HG03139 (cell line): ENCODE results near the gene SPN.
"Not testable (repeated sequence)": the region's sequence is repeated elsewhere in the genome, so short reads cannot be mapped to it uniquely, and the experiment has no call there.

Experiments used
- ATAC-seq: cut with Tn5 transposase; IDR thresholded peaks from one replicate; pipeline ENCODE4 v1.9.1; 2021; ENCODE audit not compliant: unreplicated experiment

Gene SPN

DNA sequence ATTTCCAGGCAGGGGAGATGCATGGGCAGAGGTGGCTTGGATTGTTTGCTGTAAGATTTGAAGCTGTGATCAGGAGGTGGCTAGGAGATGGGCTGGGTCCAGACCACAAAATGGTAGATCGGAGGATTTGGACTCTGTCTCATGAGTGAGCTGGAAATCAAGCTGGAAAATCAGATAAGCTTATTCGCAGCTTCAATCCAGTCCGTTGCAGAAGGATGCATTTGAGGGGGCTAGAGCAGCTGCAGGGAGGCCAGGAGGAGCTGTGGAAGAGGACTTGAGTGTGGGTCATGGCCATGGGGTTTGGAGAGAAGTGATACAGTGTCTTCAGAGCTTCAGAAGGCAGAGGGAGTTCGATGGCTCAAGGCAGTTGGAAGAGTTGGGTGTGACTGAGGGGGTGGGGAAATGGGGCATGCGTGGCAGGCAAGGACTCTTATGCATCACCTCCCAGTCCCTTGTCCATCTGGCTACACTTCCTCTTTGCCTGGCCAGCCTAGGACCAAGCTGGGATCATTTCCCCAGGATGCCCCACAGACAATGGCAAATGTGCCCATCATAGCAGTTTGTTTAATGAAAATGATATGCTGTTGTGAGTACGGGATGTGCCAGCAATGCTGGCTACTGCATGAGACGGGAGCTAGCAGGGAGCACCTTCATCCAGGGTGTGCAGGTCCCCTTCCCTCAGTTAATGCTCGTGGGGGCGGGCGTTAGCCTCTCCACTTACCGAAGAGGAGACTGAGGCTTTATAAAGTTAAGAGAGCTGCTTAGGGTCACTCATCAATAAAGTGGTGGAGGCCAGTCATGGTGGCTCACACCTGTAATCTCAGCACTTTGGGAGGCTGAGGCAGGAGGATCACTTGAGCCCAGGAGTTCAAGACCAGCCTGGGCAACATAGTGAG, 36.5 kb downstream of the SPN start:
- no peak for ATAC-seq

DNA sequence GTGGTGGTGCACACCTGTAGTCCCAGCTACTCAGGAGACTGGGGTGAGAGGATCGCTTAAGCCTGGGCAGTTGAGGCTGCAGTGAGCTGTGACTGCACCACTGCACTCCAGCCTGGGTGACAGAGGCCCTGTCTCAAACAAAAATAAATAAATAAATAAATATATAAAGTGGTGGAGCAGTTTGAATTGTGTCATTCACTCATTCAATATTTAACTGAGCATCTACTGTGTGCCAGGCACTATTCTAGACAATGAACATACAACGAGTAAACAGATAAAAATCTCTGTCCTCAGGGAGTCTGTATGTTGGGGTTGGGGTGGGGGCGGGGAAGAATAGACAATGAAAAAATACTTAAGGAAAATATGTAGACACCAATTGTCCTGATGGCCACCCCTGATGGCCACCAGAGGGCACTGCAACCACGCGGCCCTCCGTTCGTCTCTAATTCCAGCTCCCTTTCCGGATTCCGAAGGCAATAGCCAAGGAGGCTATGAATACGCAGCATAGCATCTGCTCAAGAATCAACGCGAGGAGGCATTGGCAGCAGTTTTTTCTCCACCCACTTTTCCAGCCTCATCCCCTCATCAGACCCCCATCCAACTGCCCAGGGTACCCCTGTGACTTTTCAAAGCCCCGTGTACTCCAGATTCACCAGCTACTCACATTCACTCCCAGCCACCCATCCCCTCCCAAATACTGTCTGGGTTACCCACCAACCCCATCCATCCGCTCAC, 37.4 kb downstream of the SPN start:
- no peak for ATAC-seq

DNA sequence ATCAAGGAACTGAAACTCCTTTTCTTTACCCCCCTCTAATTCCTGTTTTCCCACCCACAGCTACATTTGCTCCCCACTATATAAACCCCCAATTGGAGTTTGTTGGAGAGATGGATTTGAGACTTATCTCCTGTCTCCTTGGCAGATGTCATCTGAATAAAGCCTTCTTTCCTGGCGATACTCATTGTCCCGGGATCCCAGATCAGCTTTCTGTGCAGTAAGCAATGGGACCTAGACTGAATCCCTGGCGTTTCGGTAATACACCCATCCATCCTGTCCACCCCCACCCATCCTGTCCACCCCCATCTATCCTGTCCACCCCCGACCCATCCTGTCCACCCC, 38.1 kb downstream of the SPN start:
- no peak for ATAC-seq

DNA sequence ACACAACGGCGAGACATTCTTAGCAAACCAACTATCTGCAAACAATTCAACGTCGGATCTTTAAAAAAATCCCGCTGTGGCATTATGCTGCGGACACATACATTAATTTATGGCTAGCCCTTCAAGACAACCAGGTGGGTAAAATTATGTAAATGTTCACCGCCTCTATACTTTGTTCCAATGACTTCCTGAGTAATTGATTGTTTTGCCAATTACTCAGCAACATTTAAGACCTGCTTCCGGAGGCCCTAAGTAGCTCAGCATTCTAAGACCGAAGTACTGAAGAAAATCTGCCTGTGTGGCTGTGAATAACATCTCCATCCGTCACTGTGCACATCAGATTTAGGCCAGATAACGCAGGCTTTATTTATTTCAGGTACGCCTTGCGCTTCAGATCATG, 39.2 kb downstream of the SPN start:
- no peak for ATAC-seq

DNA sequence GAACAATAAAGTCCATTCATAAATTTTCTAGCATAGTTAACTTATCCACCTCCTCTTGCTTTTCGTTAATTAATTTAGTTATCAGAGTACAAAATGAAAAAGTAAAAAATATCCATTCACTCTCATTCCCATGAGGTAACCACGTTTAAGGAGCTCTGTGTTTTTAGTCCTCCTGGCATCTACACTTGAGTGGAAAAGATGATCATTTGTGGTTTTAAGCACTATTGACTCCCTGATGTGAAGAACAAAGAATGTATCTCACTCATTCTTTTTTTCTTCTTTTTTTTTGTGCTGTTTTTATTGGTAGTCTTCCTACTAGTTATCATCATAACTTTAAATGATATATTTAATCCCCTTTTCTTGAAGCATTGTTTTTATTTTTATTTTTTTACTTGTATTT, 42.0 kb downstream of the SPN start:
- ATAC-seq, result no peak

DNA sequence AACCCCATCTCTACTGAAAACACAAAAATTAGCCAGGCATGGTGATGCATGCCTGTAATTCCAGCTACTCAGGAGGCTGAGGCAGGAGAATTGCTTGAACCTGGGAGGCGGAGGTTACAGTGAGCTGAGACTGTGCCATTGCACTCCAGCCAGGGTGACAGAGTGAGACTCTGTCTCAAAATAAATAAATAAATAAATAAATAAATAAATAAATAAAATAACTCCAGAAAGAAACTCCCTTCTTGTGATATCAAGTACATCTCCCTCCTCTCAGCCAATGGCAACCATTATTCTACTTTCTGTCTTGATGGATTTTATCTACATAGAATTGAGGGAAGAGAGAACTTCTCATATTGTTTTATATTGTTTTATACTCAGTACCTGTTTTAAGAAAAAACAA, 44.1 kb downstream of the SPN start:
- not testable (repeated sequence) for ATAC-seq

DNA sequence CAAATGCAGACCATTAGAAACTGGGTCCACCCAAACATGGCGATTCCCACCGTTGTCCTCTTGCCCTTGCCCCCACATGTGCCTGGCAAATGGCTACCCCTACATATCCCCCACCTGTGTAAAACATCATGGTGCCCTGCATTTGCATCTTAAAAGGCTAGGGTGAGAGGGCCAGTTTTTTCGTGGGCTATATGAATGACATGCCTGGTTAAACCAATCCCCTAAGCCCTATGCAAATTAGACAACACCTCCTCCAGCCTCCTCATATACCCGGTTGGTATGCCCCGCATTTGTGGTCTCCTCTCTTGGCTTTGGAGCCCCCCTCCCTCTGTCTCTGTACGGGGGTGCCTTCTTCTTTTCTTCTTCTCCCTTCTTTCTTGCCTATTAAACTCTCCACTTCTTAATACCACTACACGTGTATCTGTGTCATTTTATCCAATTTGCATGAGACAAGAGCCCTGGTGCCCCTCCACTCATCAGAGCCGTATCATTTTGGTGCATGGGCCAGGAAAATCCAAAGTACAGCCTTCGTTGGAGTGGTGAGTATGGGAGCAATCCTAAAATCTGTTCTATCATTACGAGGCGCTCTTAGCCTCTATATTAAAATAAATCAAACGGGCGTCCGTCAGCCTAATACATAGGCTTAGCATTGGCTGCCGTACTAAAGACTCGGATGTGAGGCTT, 46.0 kb downstream of the SPN start:
- no peak for ATAC-seq

DNA sequence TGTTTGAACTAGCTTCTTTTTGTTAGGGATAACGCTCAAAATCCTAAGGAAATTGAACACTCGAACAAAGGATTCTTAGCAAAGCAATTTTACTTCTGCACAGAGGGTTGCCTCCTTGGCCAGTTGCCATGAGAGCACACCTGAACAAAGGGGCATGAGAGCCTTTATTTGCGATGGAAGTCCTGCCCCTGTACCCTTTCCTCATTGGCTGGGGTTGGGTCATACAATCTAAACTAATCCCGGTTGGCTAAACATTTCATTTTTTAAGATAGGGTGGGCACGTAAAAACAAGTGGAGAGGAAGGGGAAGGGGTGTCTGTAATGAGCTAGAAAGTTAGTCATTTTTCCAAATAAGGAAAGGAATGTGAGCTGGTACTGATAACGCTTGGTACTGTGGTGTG, 46.6 kb downstream of the SPN start:
- not testable (repeated sequence) for ATAC-seq

DNA sequence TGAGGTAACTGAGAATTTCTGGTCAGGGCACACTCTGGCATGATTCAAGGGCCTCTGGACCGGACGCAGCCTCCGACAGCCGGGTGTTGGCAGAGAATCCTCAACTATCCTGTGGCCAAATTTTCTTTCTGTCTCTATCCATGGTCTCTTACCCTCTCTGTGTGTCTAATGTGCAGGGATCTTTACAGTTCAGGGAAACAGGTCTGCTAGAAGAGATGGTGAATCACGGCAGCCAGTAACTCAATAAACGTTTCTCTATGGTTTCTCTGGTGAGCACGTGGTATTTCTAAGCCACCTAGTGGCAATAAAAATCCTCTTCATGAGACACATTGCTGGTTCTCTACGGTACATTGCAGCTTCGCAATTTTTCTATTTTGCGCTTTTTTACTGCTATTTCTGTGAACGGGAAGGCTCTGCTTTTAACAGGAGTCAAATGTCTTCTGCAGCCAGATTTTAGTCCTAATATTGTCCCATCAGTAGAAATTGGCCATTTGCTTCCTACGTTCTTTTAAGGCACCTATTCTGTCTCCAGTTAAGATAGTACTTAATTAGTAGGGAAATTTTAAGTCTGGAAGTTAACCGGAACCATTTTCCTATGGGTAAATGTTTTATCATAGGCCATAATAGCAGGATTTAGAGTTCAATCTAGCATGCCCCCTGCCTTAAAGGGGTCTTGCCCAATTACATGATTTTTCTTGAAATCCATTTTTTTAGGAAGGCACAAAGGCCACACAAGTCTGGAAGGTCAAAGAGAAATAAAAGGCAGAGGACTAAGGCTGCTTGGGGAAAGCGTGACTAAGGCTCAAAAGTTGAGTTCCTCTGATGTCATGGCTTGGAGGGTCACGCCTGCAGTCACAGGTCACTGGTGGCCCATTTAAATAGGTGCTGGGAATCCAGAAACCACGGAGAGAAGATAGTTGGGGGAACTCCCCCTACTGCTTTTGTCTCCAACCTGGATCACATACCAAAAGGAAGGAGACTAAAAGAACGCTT, 47.5 kb downstream of the SPN start:
- no peak for ATAC-seq

DNA sequence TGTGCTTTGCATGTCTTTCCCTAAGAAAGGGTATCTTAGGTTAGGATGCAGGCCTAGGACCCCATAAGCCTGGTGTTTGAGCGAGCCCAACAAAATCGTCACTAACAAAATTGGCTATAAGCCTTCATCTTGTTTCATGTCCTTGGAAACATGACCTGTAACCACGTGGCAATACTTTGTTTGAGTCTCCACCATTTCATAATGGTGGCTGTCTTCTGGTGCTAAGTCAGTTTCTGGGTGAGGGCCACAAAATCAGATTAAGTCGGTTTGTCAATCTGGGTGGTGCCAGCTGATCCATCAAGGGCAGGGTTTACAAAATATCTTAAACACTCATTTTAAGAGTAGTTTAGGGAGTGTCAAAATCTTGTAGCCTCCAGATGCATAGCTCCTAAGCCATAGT, 49.8 kb downstream of the SPN start:
- no peak for ATAC-seq

DNA sequence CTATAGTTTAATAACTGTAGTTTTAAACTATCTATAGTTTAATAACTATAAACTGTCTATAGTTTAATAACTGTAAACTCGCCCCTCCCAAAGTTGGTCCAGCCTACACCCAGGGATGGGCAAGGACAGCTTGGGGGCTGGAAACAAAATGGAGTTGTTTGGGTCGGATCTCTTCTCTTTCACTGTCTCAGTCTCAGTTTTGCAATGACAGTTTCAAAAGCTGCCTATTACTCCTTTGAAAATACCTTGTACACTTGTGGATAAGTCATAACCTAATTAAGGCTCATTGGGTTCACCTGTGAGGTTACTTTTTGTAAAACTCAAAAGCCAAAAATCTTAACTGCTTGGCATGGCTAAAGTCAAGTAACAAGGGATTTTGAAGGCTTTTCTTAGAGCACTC, 51.3 kb downstream of the SPN start:
- ATAC-seq, result no peak

DNA sequence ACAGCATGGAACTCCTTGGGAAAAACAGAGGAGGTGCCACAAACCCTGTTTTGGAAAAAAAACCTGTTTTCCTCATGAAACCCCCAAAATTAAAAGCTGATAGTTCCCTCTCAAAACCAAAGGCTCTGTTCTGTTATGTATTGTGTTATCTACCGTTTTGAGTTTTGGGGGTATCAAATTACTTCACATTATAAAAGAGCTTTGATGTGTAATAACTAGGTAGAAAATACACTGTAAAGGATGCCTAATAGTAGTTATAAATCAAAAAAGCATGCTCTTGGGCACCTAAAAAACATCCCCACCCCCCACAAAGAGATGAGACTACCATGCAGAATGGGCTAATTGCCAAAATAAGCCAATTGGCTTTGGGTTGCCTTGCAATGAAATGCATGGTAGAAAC, 51.9 kb downstream of the SPN start:
- ATAC-seq, result no peak

DNA sequence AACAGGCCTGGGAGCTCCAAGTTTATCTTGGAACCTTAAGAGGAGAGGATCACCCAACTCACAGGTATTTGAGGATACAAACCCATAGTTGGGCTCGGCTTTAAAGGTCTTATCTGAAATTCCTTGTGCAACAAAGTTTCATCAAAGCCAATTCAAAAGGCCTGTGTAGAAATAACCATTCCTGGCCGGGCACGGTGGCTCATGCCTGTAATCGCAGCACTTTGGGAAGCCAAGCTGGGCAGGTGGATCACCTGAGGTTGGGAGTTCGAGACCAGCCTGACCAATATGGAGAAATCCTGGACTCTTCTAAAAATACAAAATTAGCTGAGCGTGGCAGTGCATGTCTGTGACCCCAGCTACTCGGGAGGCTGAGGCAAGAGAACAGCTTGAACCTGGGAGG, 54.1 kb downstream of the SPN start:
- no peak for ATAC-seq

DNA sequence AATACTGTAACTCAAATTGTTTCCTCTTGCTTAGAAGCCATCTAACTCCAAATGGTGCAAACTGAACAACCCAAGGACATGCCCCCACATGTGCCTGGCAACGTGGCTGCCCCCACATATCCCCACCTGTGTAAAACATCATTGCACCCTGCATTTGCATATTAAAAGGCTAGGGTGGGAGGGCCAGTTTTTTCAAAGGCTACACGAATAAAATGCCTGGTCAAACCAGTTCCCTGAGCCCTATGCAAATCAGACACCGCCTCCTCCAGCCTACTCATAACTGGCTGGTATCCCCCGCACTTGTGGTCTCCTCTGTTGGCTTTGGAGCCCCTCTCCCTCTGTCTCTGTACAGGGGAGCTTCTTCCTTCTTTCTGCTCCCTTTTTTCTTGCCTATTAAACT, 56.0 kb downstream of the SPN start:
- no peak for ATAC-seq
